Endothelial cell of umbilical vein (primary cell): ENCODE data around the gene IST1. TPM values are rescaled to one million over a fixed set of nuclear protein-coding genes. Genes with fewer than 3 reads are reported as not detected.

Source experiments
- BruUV-seq: library from RNA; stranded (reverse); fragments of 400-500 nt; replicated peaks from 2 replicates; lab custom pipeline; 2021; lab: Mats Ljungman, UMichigan
- CTCF ChIA-PET: fragments of 300-600, 350-600 bp; sonication (Branson Sonifier 250); formaldehyde crosslinking; loops from one replicate; lab custom pipeline; 2021; ENCODE audit warnings: antibody characterized with exemption, inconsistent platforms; lab: Charles Lee
- POLR2A ChIA-PET: fragments of 300-600, 350-600 bp; sonication (Branson Sonifier 250); formaldehyde crosslinking; loops from one replicate; lab custom pipeline; 2021; ENCODE audit warnings: antibody characterized with exemption, inconsistent platforms; lab: Charles Lee
- DNase-seq: peaks from one replicate; pipeline ENCODE4 v3.0.0-alpha.2; 2011; ENCODE audit warnings: low read depth, low spot score
- FAIRE-seq: peaks from 2 replicates; lab custom pipeline; 2011; peaks lifted over from hg19 to GRCh38; lab: Jason Lieb, UNC
- H2AFZ ChIP-seq: 2 replicates; pipeline ENCODE4 v1.6.0; 2012; ENCODE audit warnings: low read depth, low read length, control low read depth, inconsistent platforms
- H3K27ac ChIP-seq: 2 replicates; pipeline ENCODE4 v1.5.1; 2011; ENCODE audit warnings: low read depth, mild to moderate bottlenecking, control low read depth, low read length, moderate library complexity; ENCODE audit not compliant: insufficient read depth
- H3K27me3 ChIP-seq, 2 experiments: 2 replicates each; pipeline versions ENCODE4 v1.6.0 to v1.6.1; 2011; ENCODE audit warnings: low read length in 2 of 2, mixed read lengths in 1 of 2; ENCODE audit not compliant: control insufficient read depth in 2 of 2, insufficient read depth in 2 of 2
- H3K36me3 ChIP-seq, 2 experiments: 2 replicates in 1 of 2; 3 replicates in 1 of 2; pipeline ENCODE4 v1.5.1; 2011; ENCODE audit warnings: low read length in 2 of 2, mild to moderate bottlenecking in 1 of 2, moderate library complexity in 1 of 2; ENCODE audit not compliant: control insufficient read depth in 2 of 2, insufficient read depth in 2 of 2; ENCODE audit errors: extremely low read depth in 1 of 2
- H3K4me1 ChIP-seq: 3 replicates; pipeline ENCODE4 v1.5.1; 2011; ENCODE audit warnings: mild to moderate bottlenecking, low read length; ENCODE audit not compliant: control insufficient read depth, insufficient read depth; ENCODE audit errors: extremely low read depth
- H3K4me2 ChIP-seq: 2 replicates; pipeline ENCODE4 v1.6.1; 2011; ENCODE audit warnings: low read length, control low read depth, mixed read lengths; ENCODE audit not compliant: insufficient read depth
- H3K4me3 ChIP-seq, 3 experiments: fragments of 200-600 bp in 1 of 3; sonication (generic), shearing (Covaris generic) in 1 of 3; replicated peaks in 1 of 3; 2 replicates each; pipeline ENCODE4 v1.5.1; 2011 to 2016; ENCODE audit warnings: control low read depth in 3 of 3, low read length in 3 of 3, mild to moderate bottlenecking in 2 of 3, inconsistent platforms in 1 of 3, low read depth in 1 of 3, moderate library complexity in 1 of 3; ENCODE audit not compliant: insufficient read depth in 1 of 3
- H3K79me2 ChIP-seq: 2 replicates; pipeline ENCODE4 v1.6.0; 2012; ENCODE audit warnings: low read length, inconsistent platforms; ENCODE audit not compliant: control insufficient read depth, insufficient read depth
- H3K9ac ChIP-seq: replicated peaks from 2 replicates; pipeline ENCODE3; 2011; ENCODE audit warnings: low read length, control low read depth; ENCODE audit not compliant: insufficient read depth; ENCODE audit errors: extremely low read depth
- H3K9me1 ChIP-seq: replicated peaks from 3 replicates; pipeline ENCODE4 v1.6.0; 2011; ENCODE audit warnings: mild to moderate bottlenecking, low read length; ENCODE audit not compliant: control insufficient read depth, insufficient read depth; ENCODE audit errors: extremely low read depth
- H3K9me3 ChIP-seq: replicated peaks from 2 replicates; pipeline ENCODE4 v1.5.1; 2012; ENCODE audit warnings: low read length, inconsistent platforms; ENCODE audit not compliant: control insufficient read depth, insufficient read depth
- H4K20me1 ChIP-seq: replicated peaks from 2 replicates; pipeline ENCODE3; 2011; ENCODE audit warnings: mild to moderate bottlenecking, low read length; ENCODE audit not compliant: control insufficient read depth, insufficient read depth; ENCODE audit errors: extremely low read depth
- CTCF ChIP-seq, 2 donors: IDR thresholded peaks; 1 replicate in 1 of 2; 2 replicates in 1 of 2; pipeline ENCODE4 v1.5.1; 2011; ENCODE audit warnings: low read length in 2 of 2, mild to moderate bottlenecking in 2 of 2, moderate library complexity in 2 of 2, control low read depth in 1 of 2, inconsistent platforms in 1 of 2, low read depth in 1 of 2; ENCODE audit not compliant: insufficient read depth in 1 of 2; ENCODE audit errors: extremely low read depth in 1 of 2
- EZH2 ChIP-seq: IDR thresholded peaks from 2 replicates; pipeline ENCODE4 v1.6.1; 2012; ENCODE audit warnings: borderline replicate concordance, low read depth, mild to moderate bottlenecking, moderate library complexity, low read length, inconsistent platforms; ENCODE audit not compliant: severe bottlenecking
- FOS ChIP-seq: IDR thresholded peaks from 2 replicates; pipeline ENCODE4 v1.6.1; 2011; ENCODE audit warnings: mild to moderate bottlenecking, low read length, moderate library complexity, borderline replicate concordance; ENCODE audit not compliant: insufficient read depth
- GATA2 ChIP-seq: IDR thresholded peaks from 2 replicates; pipeline ENCODE4 v1.7.0; 2011; ENCODE audit warnings: low read depth, mild to moderate bottlenecking, moderate library complexity, mixed read lengths, low read length; ENCODE audit not compliant: insufficient read length, insufficient read depth
- JUN ChIP-seq: IDR thresholded peaks from 2 replicates; pipeline ENCODE4 v1.6.1; 2011; ENCODE audit warnings: borderline replicate concordance, low read depth; ENCODE audit not compliant: insufficient read length, insufficient read depth
- MAX ChIP-seq: IDR thresholded peaks from 2 replicates; pipeline ENCODE4 v1.6.1; 2011; ENCODE audit not compliant: insufficient read depth, insufficient read length
- MYC ChIP-seq: IDR thresholded peaks from one replicate; pipeline ENCODE4 v1.6.1; 2011; ENCODE audit warnings: mild to moderate bottlenecking, low read depth, low read length
- POLR2A ChIP-seq: IDR thresholded peaks from 2 replicates; pipeline ENCODE4 v1.6.1; 2012; ENCODE audit warnings: low read depth, mild to moderate bottlenecking, control low read depth, low read length
- POLR2AphosphoS5 ChIP-seq: IDR thresholded peaks from 2 replicates; pipeline ENCODE4 v1.6.1; 2012; ENCODE audit warnings: low read depth, mild to moderate bottlenecking, control low read depth, low read length, moderate library complexity; ENCODE audit not compliant: insufficient read depth
- dilution Hi-C: fragments of 300-500 bp; cut with MboI; formaldehyde crosslinking; loops from one replicate; pipeline ENCODE4 v1.15.0; 2019; ENCODE audit warnings: low sequenced_read_pairs; ENCODE audit not compliant: extremely low pct_ligation_motif_present
- intact Hi-C: fragments of 100-400 bp; cut with micrococcal nuclease; formaldehyde crosslinking; loops from one replicate; pipeline ENCODE4 v1.10.0; 2022
- polyA plus RNA-seq, 4 experiments: library from polyadenylated mRNA; depleted of rRNA in 3 of 4; stranded (reverse) in 3 of 4; unstranded in 1 of 4; fragments of >200 nt; gene quantifications; 2 replicates each; pipeline versions ENCODE4 v1.2.1 to v1.2.3, GENCODE V29; 2011 to 2012; ENCODE audit warnings: missing spikeins in 1 of 4
- total RNA-seq: library from RNA; stranded (reverse); gene quantifications from 2 replicates; pipeline ENCODE4 v1.2.3, GENCODE V29; 2021

The IST1 gene
- total and polyA plus RNA-seq, 2 donors (not counting 3 experiments of a cell fraction or from before 2014, with no cell fraction given): 145 to 165 TPM

GRCh38 chr16:71919035-71919434, 23.7 kb downstream of the IST1 start:
- FAIRE-seq (no peak), DNase-seq (no peak)
- H3K36me3 ChIP-seq: peaks cover 22 to 33% of the 10 kb centered on the region in 2 experiments
- H3K4me3 ChIP-seq: no peak overlapping the region
- H3K9me1 ChIP-seq: no peaks in the 10 kb centered on the region
- POLR2A ChIA-PET: no interaction called here
- no peaks in the 10 kb centered on the region for H4K20me1 ChIP-seq
- H3K9ac ChIP-seq: no peak overlapping the region
- H2AFZ ChIP-seq: no peak overlapping the region
- dilution Hi-C loops: no loop called here
- no peak overlapping the region for H3K27ac ChIP-seq
- no peaks in the 10 kb centered on the region for H3K27me3 ChIP-seq
- peaks cover 31% of the 10 kb centered on the region for H3K4me1 ChIP-seq
- H3K4me2 ChIP-seq: no peak overlapping the region
- BruUV-seq: no TSS peak
- CTCF ChIA-PET: interaction anchor here (1.1 to 3.2 kb wide), 3 partner anchors 11 to 43 kb away, joined by 4 to 14 read pairs (median 7); no protein-coding TSS in a partner anchor
- no peak for TF ChIP-seq EZH2
- TF ChIP-seq FOS: no peak
- no peak for TF ChIP-seq GATA2
- TF ChIP-seq POLR2AphosphoS5: no peak
- no peak for TF ChIP-seq POLR2A
- no peak for TF ChIP-seq MAX
- TF ChIP-seq CTCF (IDR thresholded peaks at IDR 0.05; ENCODE audit: extremely low read depth in 1 of 2, insufficient read depth in 1 of 2, low read depth in 1 of 2, low read length in 2 of 2): no peak
- no peak for TF ChIP-seq JUN
- TF ChIP-seq MYC: no peak
- H3K9me3 ChIP-seq: no peaks in the 10 kb centered on the region
- intact Hi-C loops: no loop called here
- peaks cover 69% of the 10 kb centered on the region for H3K79me2 ChIP-seq
